ENCODE measurements around the gene BHLHE23. TPM values are rescaled to one million over a fixed set of nuclear protein-coding genes. Genes with fewer than 3 reads are reported as not detected.

BHLHE23 gene
- polyA plus RNA-seq, 1 of the 3 experiments (the other 2 are of a cell fraction), result not detected

GRCh38 chr20:63023936-63024571 lies 17.3 kb upstream of the BHLHE23 start:
- H3K4me2 ChIP-seq, result no peak overlapping the region
- no peak overlapping the region for H3K27ac ChIP-seq (ENCODE audit: low read depth in 2 of 2, low read length in 1 of 2)
- no peak for DNase-seq
- no peak overlapping the region for H2AFZ ChIP-seq (ENCODE audit: low read depth)
- ChIA-PET POLR2A (no interaction called here), CTCF (interaction anchor here (1.3 to 1.9 kb wide), 4 partner anchors 15 to 124 kb away, joined by 3 to 10 read pairs (median 4); no protein-coding TSS in a partner anchor)
- no peaks in the 10 kb centered on the region for H4K20me1 ChIP-seq (ENCODE audit: insufficient read depth)
- H3K4me1 ChIP-seq (ENCODE audit: control insufficient read depth in 1 of 2, insufficient read depth in 2 of 2, low read depth in 1 of 2, low read length in 1 of 2), result no peaks in the 10 kb centered on the region; a peak in 1 of 4 replicates
- no peak overlapping the region for H3K4me3 ChIP-seq (ENCODE audit: low read depth in 2 of 2, low read length in 1 of 2)
- H3K79me2 ChIP-seq (ENCODE audit: insufficient read depth), result no peaks in the 10 kb centered on the region
- no peaks in the 10 kb centered on the region for H3K9me3 ChIP-seq
- no peak overlapping the region for H3K9ac ChIP-seq
- TF ChIP-seq PBX3 (IDR thresholded peaks at IDR 0.05), result no peak
- TF ChIP-seq FOSL2 (IDR thresholded peaks at IDR 0.05; ENCODE audit: borderline replicate concordance, low read depth), result no peak
- TF ChIP-seq ZBTB33 (IDR thresholded peaks at IDR 0.05; ENCODE audit: borderline replicate concordance, low read depth), result no peak
- TF ChIP-seq FOXM1 (IDR thresholded peaks at IDR 0.05; ENCODE audit: low read depth), result no peak
- no peak for TF ChIP-seq EP300 (IDR thresholded peaks at IDR 0.05; ENCODE audit: borderline replicate concordance in 1 of 2, low read depth in 1 of 2, low read length in 1 of 2)
- no peak for TF ChIP-seq TEAD4 (IDR thresholded peaks at IDR 0.05; ENCODE audit: borderline replicate concordance, insufficient read depth)
- no peak for TF ChIP-seq MXI1 (IDR thresholded peaks at IDR 0.05; ENCODE audit: low read depth, low read length)
- TF ChIP-seq CHD2 (IDR thresholded peaks at IDR 0.05; ENCODE audit: low read length, partially characterized antibody), result no peak
- no peak for TF ChIP-seq POLR2AphosphoS5 (IDR thresholded peaks at IDR 0.05; ENCODE audit: low read depth, low read length)
- TF ChIP-seq REST (IDR thresholded peaks at IDR 0.05; ENCODE audit: low read depth, low read length), result no peak
- no peak for TF ChIP-seq EZH2phosphoT487 (IDR thresholded peaks at IDR 0.05; ENCODE audit: borderline replicate concordance, low read depth)
- no peaks in the 10 kb centered on the region for H3K36me3 ChIP-seq (replicated peaks in 1 of 2; ENCODE audit: control insufficient read depth in 1 of 2, insufficient read depth in 2 of 2, low read length in 1 of 2)
- 57% methylated on average over 22 of the region's 33 CpGs for WGBS (ENCODE audit: low lambda C conversion rate)
- H3K9me2 ChIP-seq, result no peaks in the 10 kb centered on the region
- H3F3A ChIP-seq (replicated peaks; ENCODE audit: insufficient read depth), result no peaks in the 10 kb centered on the region
- H3K27me3 ChIP-seq (ENCODE audit: insufficient read depth), result peaks cover 86% of the 10 kb centered on the region

Measured in SK-N-SH (cell line).